Measurements from ENCODE around the gene TK2.
A peak's percentile ranks its signal among the peaks of the same experiment; 100 is the strongest.
"Not testable (repeated sequence)": the region's sequence is repeated elsewhere in the genome, so short reads cannot be mapped to it uniquely, and the experiment has no call there.

Gene TK2

DNA sequence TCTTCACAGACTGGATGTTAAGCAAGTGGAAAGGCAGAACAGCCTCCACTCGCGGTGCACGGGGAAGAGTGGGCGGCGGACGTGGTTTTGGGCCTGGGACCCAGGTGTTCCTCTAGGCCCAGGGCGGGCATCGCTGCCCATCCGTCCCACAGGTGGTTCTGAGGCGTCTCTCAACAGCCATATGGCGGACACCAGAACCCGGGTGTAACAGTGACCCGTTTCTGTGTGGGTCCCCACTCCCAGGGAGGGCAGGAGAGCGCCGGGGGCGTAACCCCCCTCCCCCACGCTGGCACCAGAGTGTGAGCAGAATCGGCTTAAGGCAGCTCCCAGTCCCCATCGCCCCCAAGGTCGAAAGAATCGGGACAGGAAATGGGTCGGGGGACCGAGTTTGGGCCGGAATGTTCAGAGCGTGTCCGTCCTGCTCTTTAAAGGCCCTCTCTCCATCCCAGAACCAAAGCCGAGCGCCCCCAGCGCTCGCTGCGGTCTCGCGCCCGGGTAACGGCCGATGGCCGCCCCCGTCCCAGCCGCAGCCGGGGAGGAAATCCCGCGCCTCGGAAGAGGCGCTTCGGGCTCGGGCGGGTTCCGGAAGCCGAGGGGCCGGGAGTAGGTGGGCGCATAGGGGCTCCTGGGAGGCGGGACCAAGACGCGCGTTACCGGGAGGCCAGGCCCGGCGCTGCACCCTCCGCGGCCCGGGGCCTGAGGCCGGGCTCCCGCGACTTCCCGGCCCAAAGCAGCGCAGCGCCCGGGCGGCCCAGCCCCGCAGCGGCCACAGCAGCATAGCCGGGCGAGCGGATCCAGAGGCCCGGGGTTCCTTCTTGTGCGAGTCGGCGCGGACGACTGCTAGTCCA is at the start of gene TK2:
Gene TK2, minus strand, starts transcription at position 839 of the 848 bp plus-strand sequence. Its CDS starts 61 bp downstream, at position 778.
- peak within 1 kb of the TSS; percentile 66 for H3K4me3 ChIP-seq (ENCODE audit: low read length)
- H2AFZ ChIP-seq (ENCODE audit: low read depth, low read length): peak within 1 kb of the TSS; percentile 92
- no peaks in the 10 kb centered on the region for H3K36me3 ChIP-seq (ENCODE audit: insufficient read depth, low read length)
- peaks cover 16% of the 10 kb centered on the region for H3K4me1 ChIP-seq (ENCODE audit: insufficient read depth, low read length)
- H3K9me3 ChIP-seq (ENCODE audit: low read length): no peaks in the 10 kb centered on the region
- H3K27me3 ChIP-seq (ENCODE audit: insufficient read depth, low read length): no peaks in the 10 kb centered on the region

DNA sequence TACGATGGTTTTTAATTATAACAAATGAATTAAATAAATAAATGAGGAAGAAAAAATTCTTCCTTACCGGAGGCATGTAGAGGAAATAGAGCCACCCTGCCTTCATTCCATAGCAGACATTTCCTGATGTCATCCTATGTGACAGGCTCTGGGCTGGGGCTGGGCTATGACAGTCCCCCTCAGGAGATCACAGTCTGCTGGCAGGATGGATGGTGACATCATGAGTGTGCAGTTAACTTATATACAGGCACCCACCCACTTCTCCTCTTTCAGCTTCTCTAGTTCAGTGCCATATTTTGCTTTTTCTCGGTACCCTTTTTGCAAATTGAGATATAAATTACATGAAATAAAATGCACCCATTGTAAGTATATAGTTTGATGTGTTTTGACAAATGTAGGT is 48.2 kb upstream of the TK2 start:
- H2AFZ ChIP-seq (ENCODE audit: low read depth, low read length): no peak overlapping the region
- no peak overlapping the region for H3K4me3 ChIP-seq (ENCODE audit: low read length)
- peaks cover 3% of the 10 kb centered on the region for H3K4me1 ChIP-seq (ENCODE audit: insufficient read depth, low read length)
- H3K36me3 ChIP-seq (ENCODE audit: insufficient read depth, low read length): no peaks in the 10 kb centered on the region
- no peaks in the 10 kb centered on the region for H3K9me3 ChIP-seq (ENCODE audit: low read length)
- no peaks in the 10 kb centered on the region for H3K27me3 ChIP-seq (ENCODE audit: insufficient read depth, low read length)

GRCh38 chr16:66596986-66597848 is 47.3 kb upstream of the TK2 start:
- Histone ChIP-seq H3K9me3 (ENCODE audit: low read length) (no peaks in the 10 kb centered on the region), H3K4me3 (ENCODE audit: low read length) (no peak overlapping the region), H3K27me3 (ENCODE audit: insufficient read depth, low read length) (no peaks in the 10 kb centered on the region), H2AFZ (ENCODE audit: low read depth, low read length) (no peak overlapping the region), H3K36me3 (ENCODE audit: insufficient read depth, low read length) (no peaks in the 10 kb centered on the region), H3K4me1 (ENCODE audit: insufficient read depth, low read length) (peaks cover 3% of the 10 kb centered on the region)

DNA sequence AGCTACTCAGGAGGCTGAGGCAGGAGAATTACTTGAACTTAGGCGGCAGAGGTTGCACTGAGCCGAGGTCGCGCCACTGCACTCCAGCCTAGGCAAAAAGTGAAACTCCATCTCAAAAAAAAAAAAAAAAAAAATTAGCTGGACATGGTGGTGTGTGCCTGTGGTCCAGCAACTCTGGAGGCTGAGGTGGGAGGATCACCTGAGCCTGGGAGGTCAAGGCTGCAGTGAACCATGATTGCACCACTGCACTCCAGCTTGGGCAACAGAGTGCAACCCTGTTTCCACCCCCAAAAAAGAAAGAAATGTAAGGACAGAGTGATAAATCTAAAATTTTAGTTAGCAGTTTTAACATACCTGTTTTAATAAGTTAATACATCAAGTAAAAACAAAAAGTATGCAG is 46.6 kb upstream of the TK2 start:
- not testable (repeated sequence) for H3K9me3 ChIP-seq (ENCODE audit: low read length); H2AFZ ChIP-seq (ENCODE audit: low read depth, low read length); H3K4me3 ChIP-seq (ENCODE audit: low read length); H3K27me3 ChIP-seq (ENCODE audit: insufficient read depth, low read length); H3K4me1 ChIP-seq (ENCODE audit: insufficient read depth, low read length); H3K36me3 ChIP-seq (ENCODE audit: insufficient read depth, low read length)

DNA sequence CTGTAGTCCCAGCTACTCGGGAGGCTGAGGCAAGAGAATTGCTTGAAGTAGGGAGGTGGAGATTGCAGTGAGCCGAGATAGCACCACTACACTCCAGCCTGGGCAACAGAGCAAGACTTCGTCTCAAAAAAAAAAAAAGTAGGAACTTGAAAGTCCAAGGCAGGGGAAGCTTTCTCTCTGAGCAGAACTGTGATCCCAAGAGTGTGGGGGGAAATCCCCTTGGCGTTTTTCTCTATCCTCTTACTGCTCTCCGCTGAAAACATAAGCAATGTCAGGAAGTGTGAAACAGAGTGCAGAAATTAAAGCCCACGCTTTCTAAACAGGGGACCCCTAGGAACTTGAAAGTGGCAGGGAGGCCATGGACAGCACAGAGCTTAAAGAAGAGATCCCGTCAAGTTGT is 44.8 kb upstream of the TK2 start:
- Histone ChIP-seq H3K36me3 (ENCODE audit: insufficient read depth, low read length) (no peaks in the 10 kb centered on the region), H3K9me3 (ENCODE audit: low read length) (no peaks in the 10 kb centered on the region), H3K4me3 (ENCODE audit: low read length) (no peak overlapping the region), H3K27me3 (ENCODE audit: insufficient read depth, low read length) (no peaks in the 10 kb centered on the region), H3K4me1 (ENCODE audit: insufficient read depth, low read length) (no peaks in the 10 kb centered on the region), H2AFZ (ENCODE audit: low read depth, low read length) (no peak overlapping the region)

- Histone ChIP-seq H3K4me3 (ENCODE audit: low read length) (no peak overlapping the region), H3K4me1 (ENCODE audit: insufficient read depth, low read length) (no peaks in the 10 kb centered on the region), H3K9me3 (ENCODE audit: low read length) (no peaks in the 10 kb centered on the region), H3K27me3 (ENCODE audit: insufficient read depth, low read length) (no peaks in the 10 kb centered on the region), H3K36me3 (ENCODE audit: insufficient read depth, low read length) (no peaks in the 10 kb centered on the region), H2AFZ (ENCODE audit: low read depth, low read length) (no peak overlapping the region)
Measured at GRCh38 chr16:66592814-66593213, 42.9 kb upstream of the TK2 start.

- Histone ChIP-seq H3K9me3 (ENCODE audit: low read length) (no peaks in the 10 kb centered on the region), H3K4me3 (ENCODE audit: low read length) (no peak overlapping the region), H3K36me3 (ENCODE audit: insufficient read depth, low read length) (no peaks in the 10 kb centered on the region)
Measured at GRCh38 chr16:66592241-66592640, 42.3 kb upstream of the TK2 start.

GRCh38 chr16:66591018-66591417 is 41.1 kb upstream of the TK2 start:
- H3K27me3 ChIP-seq (ENCODE audit: insufficient read depth, low read length): no peaks in the 10 kb centered on the region
- no peaks in the 10 kb centered on the region for H3K4me1 ChIP-seq (ENCODE audit: insufficient read depth, low read length)
- no peak overlapping the region for H2AFZ ChIP-seq (ENCODE audit: low read depth, low read length)
- H3K4me3 ChIP-seq (ENCODE audit: low read length): no peak overlapping the region
- H3K36me3 ChIP-seq (ENCODE audit: insufficient read depth, low read length): no peaks in the 10 kb centered on the region
- no peaks in the 10 kb centered on the region for H3K9me3 ChIP-seq (ENCODE audit: low read length)

More at GRCh38 chr16:66592241-66592640, 42.3 kb upstream of the TK2 start:
- Histone ChIP-seq H3K4me1 (ENCODE audit: insufficient read depth, low read length) (no peaks in the 10 kb centered on the region), H2AFZ (ENCODE audit: low read depth, low read length) (no peak overlapping the region), H3K27me3 (ENCODE audit: insufficient read depth, low read length) (no peaks in the 10 kb centered on the region)

DNA sequence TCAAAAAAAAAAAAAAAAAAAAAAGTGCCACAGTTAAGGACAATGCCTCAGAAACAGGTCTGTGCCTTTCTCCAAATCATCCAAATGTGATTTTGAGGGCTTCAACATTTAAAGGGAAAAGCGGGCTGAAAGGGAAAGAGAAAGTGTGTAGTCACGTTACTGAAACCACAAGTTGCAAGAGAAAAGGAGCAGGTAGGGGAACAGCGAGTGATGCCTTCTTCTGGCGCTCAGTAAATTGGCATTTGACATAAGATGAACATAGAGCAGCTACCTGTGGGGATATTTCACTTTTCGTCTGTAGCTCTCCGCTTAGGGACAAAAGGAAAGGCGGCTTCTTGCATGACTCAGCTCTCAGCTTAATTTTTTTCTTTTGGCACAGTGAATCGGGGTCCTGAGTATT is 40.4 kb upstream of the TK2 start:
- Histone ChIP-seq H3K36me3 (ENCODE audit: insufficient read depth, low read length) (no peaks in the 10 kb centered on the region), H3K9me3 (ENCODE audit: low read length) (no peaks in the 10 kb centered on the region), H2AFZ (ENCODE audit: low read depth, low read length) (no peak overlapping the region), H3K4me1 (ENCODE audit: insufficient read depth, low read length) (no peaks in the 10 kb centered on the region), H3K27me3 (ENCODE audit: insufficient read depth, low read length) (no peaks in the 10 kb centered on the region), H3K4me3 (ENCODE audit: low read length) (no peak overlapping the region)

DNA sequence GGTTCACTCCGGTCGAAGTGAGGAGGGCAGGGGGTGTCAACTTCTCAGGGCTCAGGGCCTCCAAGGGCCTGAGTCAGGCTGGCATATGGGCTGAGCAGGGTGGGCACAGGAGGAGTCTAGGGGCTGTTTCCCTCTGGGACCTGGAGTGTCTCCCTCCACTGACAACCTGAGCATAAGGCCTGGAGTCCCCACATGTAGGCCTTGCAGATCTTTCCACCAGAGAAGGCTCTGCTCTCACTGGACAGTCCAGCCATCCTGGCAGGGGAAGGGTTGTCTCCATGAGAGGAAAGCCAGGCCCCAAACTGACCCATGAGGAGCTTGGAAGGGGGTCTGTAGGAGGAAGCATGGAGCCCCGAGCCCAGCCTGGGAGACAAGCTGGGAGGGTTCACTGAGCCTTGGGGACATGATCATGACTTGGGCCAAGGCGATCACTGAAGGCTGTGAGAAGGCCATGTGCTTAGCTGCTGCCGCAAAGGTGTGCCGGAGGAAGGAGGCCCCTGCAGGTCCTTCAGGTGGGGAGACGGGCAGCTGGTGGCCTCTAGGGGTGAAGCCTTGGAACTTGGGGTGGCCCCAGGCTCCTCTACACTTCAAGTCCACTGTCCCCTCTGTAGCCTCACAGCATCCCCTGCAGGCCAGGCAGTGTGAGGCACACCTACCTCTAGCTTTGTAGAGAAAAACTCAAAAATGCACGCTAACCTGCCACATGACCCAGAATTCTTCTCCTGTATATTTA is 39.2 kb upstream of the TK2 start:
- H3K36me3 ChIP-seq (ENCODE audit: insufficient read depth, low read length): no peaks in the 10 kb centered on the region
- H3K27me3 ChIP-seq (ENCODE audit: insufficient read depth, low read length): no peaks in the 10 kb centered on the region
- no peak overlapping the region for H3K4me3 ChIP-seq (ENCODE audit: low read length)
- H3K9me3 ChIP-seq (ENCODE audit: low read length): no peaks in the 10 kb centered on the region
- no peak overlapping the region for H2AFZ ChIP-seq (ENCODE audit: low read depth, low read length)
- H3K4me1 ChIP-seq (ENCODE audit: insufficient read depth, low read length): no peaks in the 10 kb centered on the region

GRCh38 chr16:66587881-66588600 is 38.1 kb upstream of the TK2 start:
- Histone ChIP-seq H3K27me3 (ENCODE audit: insufficient read depth, low read length) (no peaks in the 10 kb centered on the region), H2AFZ (ENCODE audit: low read depth, low read length) (no peak overlapping the region)

GRCh38 chr16:66585481-66586239 is 35.7 kb upstream of the TK2 start:
- Histone ChIP-seq H2AFZ (ENCODE audit: low read depth, low read length) (no peak overlapping the region), H3K36me3 (ENCODE audit: insufficient read depth, low read length) (no peaks in the 10 kb centered on the region), H3K27me3 (ENCODE audit: insufficient read depth, low read length) (no peaks in the 10 kb centered on the region), H3K4me3 (ENCODE audit: low read length) (no peak overlapping the region), H3K4me1 (ENCODE audit: insufficient read depth, low read length) (peaks cover 5% of the 10 kb centered on the region), H3K9me3 (ENCODE audit: low read length) (no peaks in the 10 kb centered on the region)

More at GRCh38 chr16:66587881-66588600, 38.1 kb upstream of the TK2 start:
- H3K4me1 ChIP-seq (ENCODE audit: insufficient read depth, low read length): no peaks in the 10 kb centered on the region
- no peak overlapping the region for H3K4me3 ChIP-seq (ENCODE audit: low read length)
- no peaks in the 10 kb centered on the region for H3K36me3 ChIP-seq (ENCODE audit: insufficient read depth, low read length)
- H3K9me3 ChIP-seq (ENCODE audit: low read length): no peaks in the 10 kb centered on the region
